ENCODE results near the gene C9. TPM values are rescaled to one million over a fixed set of nuclear protein-coding genes. Genes with fewer than 3 reads are reported as not detected.

The C9 gene
- total RNA-seq, 4 donors from 2014 or later, result not detected

GRCh38 chr5:39387293-39387692, 23.0 kb upstream of the C9 start:
- intact Hi-C loops (cut with DNase I), result no loop called here
- Histone ChIP-seq H3K27me3 (no peaks in the 10 kb centered on the region), H3K36me3 (peaks cover 0 to 37% of the 10 kb centered on the region in 2 donors), H3K4me3 (replicated peaks in 1 of 3) (no peak overlapping the region), H3K4me1 (no peaks in the 10 kb centered on the region), H3K27ac (no peak overlapping the region), H3K9me3 (no peaks in the 10 kb centered on the region)
- no peak for DNase-seq
- 89 to 93% methylated on average over 2 of the region's 2 CpGs for WGBS, 2 donors
- TF ChIP-seq POLR2A (IDR thresholded peaks at IDR 0.05), result no peak
- TF ChIP-seq CTCF (IDR thresholded peaks at IDR 0.05), result no peak

GRCh38 chr5:39384271-39384670, 20.0 kb upstream of the C9 start:
- Histone ChIP-seq H3K36me3 (peaks cover 0 to 20% of the 10 kb centered on the region in 2 donors), H3K27ac (no peak overlapping the region), H3K27me3 (no peaks in the 10 kb centered on the region), H3K4me3 (replicated peaks in 1 of 3) (no peak overlapping the region), H3K4me1 (no peaks in the 10 kb centered on the region), H3K9me3 (no peaks in the 10 kb centered on the region)
- no peak for TF ChIP-seq POLR2A (IDR thresholded peaks at IDR 0.05)
- no peak for TF ChIP-seq CTCF (IDR thresholded peaks at IDR 0.05)
- no peak for DNase-seq
- WGBS, 2 donors, result 86 to 93% methylated on average over 1 of the region's 1 CpG
- intact Hi-C loops (cut with DNase I), result no loop called here

- TF ChIP-seq CTCF (IDR thresholded peaks at IDR 0.05) (no peak), POLR2A (IDR thresholded peaks at IDR 0.05) (no peak)
- Histone ChIP-seq H3K9me3 (no peaks in the 10 kb centered on the region), H3K4me3 (replicated peaks in 1 of 3) (no peak overlapping the region), H3K27ac (no peak overlapping the region), H3K36me3 (peaks cover 0 to 12% of the 10 kb centered on the region in 2 donors), H3K27me3 (no peaks in the 10 kb centered on the region), H3K4me1 (no peaks in the 10 kb centered on the region)
- WGBS, 2 donors, result 91 to 96% methylated on average over 3 of the region's 3 CpGs
- no peak for DNase-seq
- intact Hi-C loops (cut with DNase I), result no loop called here
These were observed 17.1 kb upstream of the C9 start for GRCh38 chr5:39381376-39381775.

GRCh38 chr5:39379693-39380092, 15.4 kb upstream of the C9 start:
- H3K4me3 ChIP-seq (replicated peaks in 1 of 3), result no peak overlapping the region
- no peak overlapping the region for H3K27ac ChIP-seq
- WGBS, 2 donors, result 66 to 68% methylated on average over 3 of the region's 3 CpGs
- no peaks in the 10 kb centered on the region for H3K4me1 ChIP-seq
- no peaks in the 10 kb centered on the region for H3K27me3 ChIP-seq
- peaks cover 5 to 19% of the 10 kb centered on the region in 2 donors for H3K36me3 ChIP-seq
- no peaks in the 10 kb centered on the region for H3K9me3 ChIP-seq
- TF ChIP-seq POLR2A (IDR thresholded peaks at IDR 0.05), result no peak
- no peak for TF ChIP-seq CTCF (IDR thresholded peaks at IDR 0.05)
- DNase-seq, result no peak
- intact Hi-C loops (cut with DNase I), result no loop called here

GRCh38 chr5:39377613-39378012, 13.3 kb upstream of the C9 start:
- no peak for DNase-seq
- Histone ChIP-seq H3K27me3 (no peaks in the 10 kb centered on the region), H3K36me3 (peaks cover 5 to 18% of the 10 kb centered on the region in 2 donors), H3K27ac (no peak overlapping the region), H3K4me1 (no peaks in the 10 kb centered on the region), H3K9me3 (no peaks in the 10 kb centered on the region), H3K4me3 (replicated peaks in 1 of 3) (no peak overlapping the region)
- TF ChIP-seq POLR2A (IDR thresholded peaks at IDR 0.05), result no peak
- TF ChIP-seq CTCF (IDR thresholded peaks at IDR 0.05), result no peak
- WGBS, 2 donors, result 68 to 69% methylated on average over 2 of the region's 2 CpGs
- intact Hi-C loops (cut with DNase I), result loop anchor here (2.0 kb wide), 1 partner anchor 169 kb away; no protein-coding TSS in a partner anchor
